HG03280 (cell line): ENCODE data around the gene CYP4F12.

Experiments used
- ATAC-seq: cut with Tn5 transposase; IDR thresholded peaks from one replicate; pipeline ENCODE4 v1.9.1; 2021; ENCODE audit warnings: mild to moderate bottlenecking, moderate library complexity; ENCODE audit not compliant: unreplicated experiment

CYP4F12 gene

DNA sequence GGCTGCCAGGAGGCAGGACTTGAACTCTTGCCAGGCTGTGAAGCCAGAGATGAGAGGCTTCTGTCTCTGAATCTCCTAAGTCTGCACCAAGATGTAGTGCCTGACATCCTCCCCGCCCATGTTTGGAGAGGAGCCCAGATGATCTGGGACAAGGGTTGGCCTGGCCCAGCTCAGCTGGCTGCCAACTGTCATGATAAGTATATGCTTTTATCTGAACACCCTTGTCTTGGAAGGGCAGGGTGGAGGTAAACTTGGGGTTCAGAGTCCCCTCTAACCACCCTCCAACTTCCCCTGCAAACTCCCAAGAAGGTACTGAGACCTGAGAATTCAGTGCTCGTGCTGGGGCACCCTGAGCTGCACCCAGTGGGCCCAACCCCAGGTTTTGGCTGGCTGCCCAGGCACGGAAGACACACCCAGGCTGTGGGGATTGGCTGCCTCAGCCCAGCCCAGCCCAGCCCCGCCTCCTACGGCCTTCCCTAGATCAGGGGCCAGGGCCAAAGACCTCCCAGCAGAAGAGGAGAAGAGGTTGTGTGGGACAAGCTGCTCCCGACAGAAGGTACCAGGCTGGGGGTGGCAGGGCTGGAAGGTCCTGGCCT, at the start of gene CYP4F12:
CYP4F12 (plus strand) TSS at position 508 of the 596 bp plus-strand sequence. CDS start 443 bp downstream, outside the sequence.
- ATAC-seq, result no peak

DNA sequence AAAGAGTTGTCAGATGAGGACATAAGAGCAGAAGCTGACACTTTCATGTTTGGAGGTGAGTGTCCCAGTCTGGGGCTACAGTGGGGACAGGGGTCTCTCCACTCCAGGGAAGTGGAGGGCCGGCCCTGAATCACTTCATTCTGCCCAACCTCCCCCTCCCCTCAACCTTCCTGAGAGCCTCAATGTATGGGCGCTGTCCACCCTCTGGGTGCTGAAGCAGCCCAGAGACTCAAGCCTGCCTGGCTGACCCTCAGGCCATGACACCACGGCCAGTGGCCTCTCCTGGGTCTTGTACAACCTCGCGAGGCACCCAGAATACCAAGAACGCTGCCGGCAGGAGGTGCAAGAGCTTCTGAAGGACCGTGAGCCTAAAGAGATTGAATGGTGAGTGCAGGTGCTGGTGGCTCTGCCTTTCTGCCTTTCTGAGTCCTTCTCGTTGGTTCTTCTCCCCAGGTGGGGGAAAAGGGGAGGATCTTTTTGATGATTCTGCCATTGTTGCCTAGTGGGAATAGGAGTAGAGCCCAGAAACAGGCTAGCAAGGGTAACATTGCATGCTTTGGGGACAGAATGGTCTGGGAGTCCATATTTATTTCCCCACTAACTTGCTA, 49.1 kb upstream of the CYP4F12 start:
- no peak for ATAC-seq

DNA sequence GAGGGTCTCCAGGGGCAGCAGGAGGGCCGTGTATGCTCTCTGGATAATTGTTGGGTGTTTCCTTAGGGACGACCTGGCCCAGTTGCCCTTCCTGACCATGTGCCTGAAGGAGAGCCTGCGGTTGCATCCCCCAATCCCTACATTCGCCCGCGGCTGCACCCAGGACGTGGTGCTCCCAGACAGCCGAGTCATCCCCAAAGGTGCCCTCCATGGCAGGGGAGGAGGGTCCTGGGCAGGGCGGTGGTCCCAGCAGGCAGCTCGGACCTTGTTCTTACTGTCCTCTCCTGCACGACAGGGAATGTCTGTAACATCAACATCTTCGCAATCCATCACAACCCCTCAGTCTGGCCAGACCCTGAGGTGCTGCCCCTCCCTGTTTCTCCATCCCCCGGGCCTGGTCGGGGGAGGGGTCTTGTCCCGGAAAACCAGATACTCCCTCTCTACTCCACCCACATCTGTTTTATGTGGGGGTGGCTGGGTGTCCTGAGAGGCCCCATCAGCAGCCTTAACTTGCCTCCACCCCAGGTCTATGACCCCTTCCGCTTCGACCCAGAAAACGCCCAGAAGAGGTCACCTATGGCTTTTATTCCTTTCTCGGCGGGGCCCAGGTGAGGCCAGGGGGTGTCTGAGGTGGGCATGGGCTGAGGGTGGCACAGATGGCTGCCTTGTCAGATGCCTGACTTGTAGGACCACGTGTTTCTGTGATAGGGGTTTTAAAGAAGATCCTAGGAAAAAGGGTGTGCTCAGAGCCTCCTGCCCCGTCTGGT, 44.5 kb upstream of the CYP4F12 start:
- ATAC-seq, result no peak

GRCh38 chr19:15629003-15629880, 43.6 kb upstream of the CYP4F12 start:
- ATAC-seq, result no peak

- ATAC-seq, result no peak
Measured at GRCh38 chr19:15631817-15632216, 41.1 kb upstream of the CYP4F12 start.

- no peak for ATAC-seq
Measured at GRCh38 chr19:15633082-15633835, 39.6 kb upstream of the CYP4F12 start.

GRCh38 chr19:15634105-15634504, 38.8 kb upstream of the CYP4F12 start:
- ATAC-seq, result no peak

DNA sequence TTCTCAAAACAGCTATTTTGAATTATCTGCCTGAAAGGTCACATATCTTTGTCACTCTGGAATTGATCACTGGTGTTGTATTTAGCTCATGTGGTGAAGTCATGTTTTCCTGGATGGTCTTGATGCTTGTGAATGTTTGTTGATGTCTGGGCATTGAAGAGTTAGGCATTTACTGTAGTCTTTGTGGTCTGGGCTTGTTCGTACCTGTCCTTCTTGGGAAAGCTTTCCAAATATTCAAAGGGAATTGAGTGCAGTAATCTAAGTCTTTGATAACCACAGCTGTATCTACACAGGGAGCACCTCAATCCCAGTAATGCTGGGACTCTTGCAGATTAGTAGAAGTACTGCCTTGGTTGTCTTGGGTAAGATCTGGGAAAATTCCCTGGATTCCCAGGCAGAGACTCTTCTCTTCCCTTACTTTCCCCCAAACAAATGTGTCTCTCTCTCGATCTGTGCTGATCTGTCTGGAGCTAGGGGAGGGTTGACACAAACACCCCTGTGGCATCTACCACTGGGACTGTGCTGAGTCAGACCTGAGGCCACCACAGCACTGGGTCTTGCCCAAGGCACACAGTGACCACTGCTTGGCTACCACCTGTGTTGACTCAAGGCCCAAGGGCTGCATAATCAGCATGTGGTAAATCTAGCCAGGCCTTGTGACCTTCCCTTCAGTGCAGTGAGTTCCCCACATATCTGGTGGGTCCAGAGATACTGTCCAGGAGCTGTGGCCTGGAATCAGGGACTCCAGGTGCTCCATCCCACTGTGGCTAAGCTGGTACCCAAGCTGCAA, 37.7 kb upstream of the CYP4F12 start:
- ATAC-seq, result no peak

DNA sequence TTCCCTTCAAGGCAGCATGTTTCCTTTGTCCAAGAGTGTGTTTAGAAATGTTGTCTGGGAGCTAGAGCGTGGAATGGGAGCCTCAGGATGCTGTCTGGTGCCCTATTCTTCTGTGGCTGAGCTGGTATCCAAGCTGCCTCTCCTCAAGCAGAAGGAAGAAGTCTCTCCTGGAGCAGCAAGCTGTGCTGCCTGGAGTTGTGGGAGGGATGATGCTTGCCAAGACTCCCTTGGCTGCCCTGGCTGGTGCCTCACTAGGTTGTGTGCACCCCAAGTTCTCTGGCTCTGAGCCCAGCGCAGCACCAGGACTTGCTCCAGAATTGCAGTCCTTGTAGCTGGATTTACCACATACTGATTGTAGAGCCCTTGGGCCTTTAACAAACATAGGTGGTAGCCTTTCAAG, 36.9 kb upstream of the CYP4F12 start:
- no peak for ATAC-seq

DNA sequence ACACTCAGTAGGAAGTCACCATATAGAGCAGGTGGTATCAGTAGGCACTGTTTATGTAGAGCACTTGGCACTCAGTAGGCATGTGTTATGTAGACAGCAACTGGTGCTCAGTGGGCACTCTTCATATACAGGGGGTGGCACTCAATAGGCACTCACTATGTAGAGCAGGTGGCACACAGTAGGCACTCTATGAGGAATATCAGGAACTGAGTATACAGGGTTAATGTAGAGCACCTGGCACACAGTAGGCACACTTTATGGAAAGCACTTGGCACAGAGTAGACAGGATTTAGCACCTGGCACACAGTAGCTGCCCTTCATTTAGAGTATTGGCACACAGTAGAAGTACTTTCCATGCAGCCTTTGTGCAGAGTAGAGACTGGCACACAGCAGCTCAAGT, 33.3 kb upstream of the CYP4F12 start:
- no peak for ATAC-seq

DNA sequence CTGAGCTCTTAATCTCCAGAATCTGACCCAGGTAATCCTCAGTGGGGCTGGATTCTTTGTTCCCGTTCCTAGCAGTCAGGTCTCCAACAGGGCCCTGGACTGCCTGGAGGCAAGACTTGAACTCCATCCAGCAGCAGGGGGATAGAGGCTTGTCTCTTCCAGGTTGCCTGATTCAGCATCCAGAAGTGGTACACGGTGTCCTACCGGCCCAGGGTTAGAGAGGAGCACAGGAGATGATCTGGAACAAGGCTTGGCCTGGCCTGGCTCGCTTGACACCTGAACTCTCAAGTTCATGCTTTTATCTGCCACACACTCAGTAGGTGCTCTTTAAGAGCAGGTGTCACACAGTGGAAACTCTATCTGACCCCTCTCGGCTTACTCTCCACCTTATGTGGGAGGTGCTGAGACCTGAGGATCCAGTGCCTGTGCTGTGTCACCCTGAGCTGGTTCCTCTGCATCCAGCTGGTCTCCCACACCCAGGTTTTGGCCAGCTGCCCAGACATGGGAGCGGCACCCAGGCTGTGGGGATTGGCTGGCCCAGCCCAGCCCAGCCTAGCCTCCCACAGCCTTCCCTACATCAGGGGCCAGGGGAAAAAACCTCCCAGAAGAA, 32.5 kb upstream of the CYP4F12 start, which contains the start of gene CYP4F3:
CYP4F3 (plus strand) TSS at position 604 of the 610 bp plus-strand sequence. CDS start 519 bp downstream, outside the sequence.
- ATAC-seq, result no peak

- ATAC-seq, result no peak
Measured at GRCh38 chr19:15640904-15641597, 31.8 kb upstream of the CYP4F12 start.

GRCh38 chr19:15641901-15642491, 30.9 kb upstream of the CYP4F12 start:
- ATAC-seq, result no peak

DNA sequence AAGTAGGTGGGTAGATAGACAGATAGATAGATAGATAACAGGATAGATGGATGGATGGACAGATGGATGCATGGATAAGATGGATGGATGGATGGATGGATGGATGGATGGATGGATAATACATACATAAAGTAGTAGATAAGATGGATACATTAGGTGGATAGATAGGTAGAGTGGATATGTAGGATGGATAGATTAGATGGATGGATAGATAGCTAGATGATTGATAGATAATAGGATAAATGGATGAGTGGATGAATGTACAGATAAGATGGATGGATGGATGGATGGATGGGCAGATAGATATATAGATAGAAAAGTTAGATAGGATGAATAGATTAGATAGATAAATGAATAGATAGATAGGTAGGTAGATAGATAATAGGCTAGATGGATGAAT, 30.1 kb upstream of the CYP4F12 start:
- no peak for ATAC-seq

- no peak for ATAC-seq
Measured at GRCh38 chr19:15643387-15643786, 29.5 kb upstream of the CYP4F12 start.

DNA sequence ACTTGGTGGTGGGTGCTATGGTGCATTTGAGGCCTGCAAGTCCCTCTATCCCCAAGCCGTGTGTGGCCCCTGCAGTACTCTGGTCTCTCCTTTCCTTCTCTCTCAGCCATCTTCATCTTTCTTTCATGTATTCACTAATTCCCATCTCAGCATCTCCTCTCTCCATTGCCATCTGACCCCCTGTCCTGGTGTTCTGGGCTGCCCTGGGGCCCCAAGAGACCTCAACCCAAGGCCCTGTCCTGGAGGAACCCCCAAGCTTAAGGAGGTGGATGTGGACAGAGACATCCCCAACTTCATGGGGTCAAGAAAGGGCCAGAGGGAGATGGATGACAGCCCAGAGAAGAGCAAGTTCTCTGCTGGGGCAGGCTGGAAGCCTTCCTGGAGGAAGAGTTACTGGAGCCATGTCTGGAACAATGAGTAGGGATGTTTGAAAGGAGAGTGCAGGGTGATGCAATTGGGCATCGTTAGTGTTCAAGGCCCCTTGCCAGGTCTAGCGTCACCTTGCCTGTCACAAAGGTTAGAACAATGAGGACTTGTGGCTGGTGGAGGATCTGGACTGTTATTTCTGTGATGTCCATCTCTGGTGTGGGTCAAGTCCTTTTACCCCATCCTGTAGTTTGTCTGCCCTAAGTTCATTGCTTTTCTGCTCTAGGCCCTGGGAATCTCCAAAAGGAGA, 28.7 kb upstream of the CYP4F12 start:
- no peak for ATAC-seq

- ATAC-seq, result no peak
Measured at GRCh38 chr19:15644816-15645215, 28.1 kb upstream of the CYP4F12 start.

GRCh38 chr19:15649526-15649925, 23.4 kb upstream of the CYP4F12 start:
- no peak for ATAC-seq
